HCT116 (cell line): ENCODE data around the gene ERBB4. TPM values are rescaled to one million over a fixed set of nuclear protein-coding genes. Genes with fewer than 3 reads are reported as not detected.

Experiments
- ATAC-seq: fragments of 200-7000 bp; cut with Tn5 transposase; 2 replicates; pipeline ENCODE4 v1.9.1; 2020; ENCODE audit warnings: mild to moderate bottlenecking, moderate library complexity
- BruUV-seq: library from RNA; stranded (reverse); fragments of 400-500 nt; replicated peaks from 2 replicates; lab custom pipeline; 2021; lab: Mats Ljungman, UMichigan
- CTCF ChIA-PET: fragments of 300-600 bp; sonication (Branson Sonifier 250); formaldehyde crosslinking; loops from one replicate; lab custom pipeline; 2021; ENCODE audit warnings: antibody characterized with exemption; lab: Charles Lee
- POLR2A ChIA-PET: fragments of 300-600, 350-600 bp; sonication (Branson Sonifier 250); formaldehyde crosslinking; loops from one replicate; lab custom pipeline; 2021; ENCODE audit warnings: antibody characterized with exemption; lab: Charles Lee
- RAD21 ChIA-PET, 2 experiments: fragments of 300-600 bp; sonication (Branson Sonifier 250); formaldehyde crosslinking; loops; one replicate each; lab custom pipeline; 2023; ENCODE audit warnings: low total read pairs in 2 of 2; ENCODE audit not compliant: uncharacterized antibody in 2 of 2, unreplicated experiment in 2 of 2, low non-redundant PET in 1 of 2; lab: Charles Lee
- DNase-seq: peaks from one replicate; pipeline ENCODE4 v3.0.0-alpha.2; 2010; ENCODE audit warnings: low read depth, low spot score
- H2AFZ ChIP-seq: fragments of 200-600 bp; shearing (Covaris generic), sonication (generic); 2 replicates; pipeline ENCODE4 v1.6.1; 2017; ENCODE audit warnings: low read depth, mixed run types, mixed read lengths, antibody characterized with exemption, low read length; ENCODE audit not compliant: poor library complexity, severe bottlenecking
- H3K27ac ChIP-seq: 2 replicates; pipeline ENCODE4 v1.5.1; 2012; ENCODE audit warnings: low read depth, low read length
- H3K27me3 ChIP-seq: fragments of 200-600 bp; sonication (generic); 2 replicates; pipeline ENCODE4 v1.6.1; 2016; ENCODE audit warnings: mixed run types, low read length, mixed read lengths; ENCODE audit not compliant: insufficient read depth
- H3K36me3 ChIP-seq, 2 experiments: fragments of 200-500 bp in 1 of 2; fragments of 200-600 bp in 1 of 2; sonication (Bioruptor generic) in 1 of 2; sonication (generic) in 1 of 2; 2 replicates each; pipeline versions ENCODE4 v1.5.1 to v1.6.1; 2014 to 2016; ENCODE audit warnings: low read length in 2 of 2, inconsistent platforms in 1 of 2, mixed read lengths in 1 of 2, mixed run types in 1 of 2; ENCODE audit not compliant: insufficient read depth in 2 of 2, control insufficient read depth in 1 of 2
- H3K4me1 ChIP-seq, 2 experiments: fragments of 200-600 bp in 1 of 2; sonication (generic) in 1 of 2; 2 replicates each; pipeline versions ENCODE4 v1.5.1 to v1.6.1; 2012 to 2017; ENCODE audit warnings: low read length in 2 of 2, inconsistent platforms in 1 of 2, mild to moderate bottlenecking in 1 of 2, mixed read lengths in 1 of 2, mixed run types in 1 of 2, moderate library complexity in 1 of 2; ENCODE audit not compliant: insufficient read depth in 2 of 2, control insufficient read depth in 1 of 2
- H3K4me2 ChIP-seq: fragments of 200-600 bp; sonication (generic); 2 replicates; pipeline ENCODE4 v1.6.1; 2017; ENCODE audit warnings: mixed run types, low read length, mixed read lengths
- H3K4me3 ChIP-seq, 2 experiments: fragments of 200-600 bp in 1 of 2; sonication (generic) in 1 of 2; replicated peaks in 1 of 2; 2 replicates each; pipeline ENCODE4 v1.5.1; 2011 to 2016; ENCODE audit warnings: low read length in 2 of 2, control low read depth in 1 of 2, low read depth in 1 of 2, mild to moderate bottlenecking in 1 of 2, mixed read lengths in 1 of 2, mixed run types in 1 of 2
- H3K79me2 ChIP-seq: fragments of 200-600 bp; sonication (generic); 2 replicates; pipeline ENCODE4 v1.6.1; 2017; ENCODE audit warnings: mild to moderate bottlenecking, mixed run types, low read length, moderate library complexity, mixed read lengths; ENCODE audit not compliant: insufficient read depth
- H3K9ac ChIP-seq: fragments of 200-600 bp; sonication (generic); 2 replicates; pipeline ENCODE4 v1.6.1; 2016; ENCODE audit warnings: low read length, mixed read lengths
- H3K9me2 ChIP-seq: fragments of 200-600 bp; sonication (generic), shearing (Covaris generic); 2 replicates; pipeline ENCODE4 v1.6.1; 2017; ENCODE audit warnings: mixed run types, mild to moderate bottlenecking, moderate library complexity; ENCODE audit not compliant: insufficient read depth
- H3K9me3 ChIP-seq, 2 experiments: fragments of 200-500 bp in 1 of 2; fragments of 200-600 bp in 1 of 2; sonication (Bioruptor generic) in 1 of 2; sonication (generic) in 1 of 2; 2 replicates each; pipeline ENCODE4 v1.6.1; 2014 to 2017; ENCODE audit warnings: low read length in 2 of 2, mixed read lengths in 2 of 2, inconsistent platforms in 1 of 2, low read depth in 1 of 2, mild to moderate bottlenecking in 1 of 2, mixed run types in 1 of 2, moderate library complexity in 1 of 2; ENCODE audit not compliant: control insufficient read depth in 1 of 2, insufficient read depth in 1 of 2
- H4K20me1 ChIP-seq: fragments of 200-600 bp; sonication (generic), shearing (Covaris generic); 2 replicates; pipeline ENCODE4 v1.6.1; 2017; ENCODE audit warnings: mixed run types, mild to moderate bottlenecking, moderate library complexity; ENCODE audit not compliant: insufficient read depth
- EGR1 ChIP-seq: IDR thresholded peaks from 2 replicates; pipeline ENCODE4 v1.6.1; 2012; ENCODE audit warnings: low read depth
- ELF1 ChIP-seq: IDR thresholded peaks from 2 replicates; pipeline ENCODE4 v1.6.1; 2012; ENCODE audit warnings: low read depth, borderline replicate concordance
- FOSL1 ChIP-seq: IDR thresholded peaks from 2 replicates; pipeline ENCODE4 v1.6.1; 2012; ENCODE audit warnings: low read depth
- JUND ChIP-seq: IDR thresholded peaks from 2 replicates; pipeline ENCODE4 v1.6.1; 2012
- POLR2A ChIP-seq: IDR thresholded peaks from 2 replicates; pipeline ENCODE4 v1.7.0; 2011; ENCODE audit warnings: borderline replicate concordance; ENCODE audit not compliant: insufficient read depth, insufficient read length; ENCODE audit errors: extremely low read depth
- RAD21 ChIP-seq: IDR thresholded peaks from 2 replicates; pipeline ENCODE4 v1.6.1; 2012; ENCODE audit warnings: low read depth, mild to moderate bottlenecking
- SIN3A ChIP-seq: IDR thresholded peaks from 2 replicates; pipeline ENCODE4 v1.6.1; 2012; ENCODE audit warnings: low read depth
- SP1 ChIP-seq: IDR thresholded peaks from 2 replicates; pipeline ENCODE4 v1.6.1; 2012; ENCODE audit warnings: low read depth
- YY1 ChIP-seq: IDR thresholded peaks from 2 replicates; pipeline ENCODE4 v1.6.1; 2011; ENCODE audit warnings: low read length, low read depth, moderate library complexity, mild to moderate bottlenecking; ENCODE audit not compliant: insufficient replicate concordance; ENCODE audit errors: extremely low read depth
- ZNF274 ChIP-seq: fragments of 200-500 bp; sonication (Bioruptor generic); IDR thresholded peaks from 2 replicates; pipeline ENCODE4 v1.6.1; 2014; ENCODE audit warnings: mild to moderate bottlenecking, low read depth, low read length, inconsistent platforms
- intact Hi-C: fragments of 100-400 bp; cut with micrococcal nuclease; formaldehyde crosslinking; loops from 2 replicates; pipeline ENCODE4 v1.10.0; 2022
- total RNA-seq: library from RNA; stranded (reverse); gene quantifications from one replicate; pipeline ENCODE4 v1.2.1, GENCODE V29; 2021; ENCODE audit not compliant: unreplicated experiment
- TF ChIP-seq, protein P1 (sequence below), 3 experiments: fragments of 200-600 bp in 1 of 3; sonication (generic) in 1 of 3; IDR thresholded peaks in 2 of 3; conservative IDR thresholded peaks in 1 of 3; 2 replicates each; pipeline ENCODE4 v1.5.1; 2012 to 2017; ENCODE audit warnings: low read depth in 2 of 3, low read length in 2 of 3, antibody characterized with exemption in 1 of 3, borderline replicate concordance in 1 of 3, control low read depth in 1 of 3, mild to moderate bottlenecking in 1 of 3, mixed read lengths in 1 of 3, mixed run types in 1 of 3, moderate library complexity in 1 of 3; ENCODE audit not compliant: insufficient read depth in 1 of 3
- TF ChIP-seq, protein P2 (sequence below): IDR thresholded peaks from 2 replicates; pipeline ENCODE4 v1.6.1; 2012
- TF ChIP-seq, protein P3 (sequence below): IDR thresholded peaks from 2 replicates; pipeline ENCODE4 v1.6.1; 2012
- TF ChIP-seq, protein P4 (sequence below): IDR thresholded peaks from 2 replicates; pipeline ENCODE4 v1.6.1; 2012; ENCODE audit warnings: low read depth
- TF ChIP-seq, protein P5 (sequence below): IDR thresholded peaks from 2 replicates; pipeline ENCODE4 v1.6.1; 2011; ENCODE audit warnings: mild to moderate bottlenecking, low read length, moderate library complexity; ENCODE audit not compliant: insufficient replicate concordance; ENCODE audit errors: extremely low read depth

Gene ERBB4
- total RNA-seq, 1 experiment from 2014 or later = 0.10 TPM

DNA sequence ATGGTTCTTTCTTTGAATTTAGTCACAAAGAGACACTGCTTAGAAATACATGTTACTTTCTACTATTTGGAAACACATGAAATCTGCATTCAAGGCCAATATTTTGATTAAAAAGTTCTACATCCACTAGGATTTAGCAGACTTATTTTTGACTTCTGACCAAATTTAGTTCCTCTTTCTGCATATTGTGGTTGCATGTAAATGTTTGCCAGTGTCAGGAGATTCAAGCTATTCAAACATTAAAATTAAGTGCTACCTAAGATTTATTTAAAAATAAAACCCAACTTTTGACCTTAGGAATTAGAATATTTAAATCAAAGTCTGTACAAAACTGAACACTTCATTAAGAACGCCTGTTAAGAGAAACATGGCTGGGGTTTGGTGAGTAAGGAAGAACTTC is 1091.1 kb downstream of the ERBB4 start:
- H3K4me2 ChIP-seq = no peak overlapping the region
- no peaks in the 10 kb centered on the region for H3K36me3 ChIP-seq
- TF ChIP-seq, protein P1, sequence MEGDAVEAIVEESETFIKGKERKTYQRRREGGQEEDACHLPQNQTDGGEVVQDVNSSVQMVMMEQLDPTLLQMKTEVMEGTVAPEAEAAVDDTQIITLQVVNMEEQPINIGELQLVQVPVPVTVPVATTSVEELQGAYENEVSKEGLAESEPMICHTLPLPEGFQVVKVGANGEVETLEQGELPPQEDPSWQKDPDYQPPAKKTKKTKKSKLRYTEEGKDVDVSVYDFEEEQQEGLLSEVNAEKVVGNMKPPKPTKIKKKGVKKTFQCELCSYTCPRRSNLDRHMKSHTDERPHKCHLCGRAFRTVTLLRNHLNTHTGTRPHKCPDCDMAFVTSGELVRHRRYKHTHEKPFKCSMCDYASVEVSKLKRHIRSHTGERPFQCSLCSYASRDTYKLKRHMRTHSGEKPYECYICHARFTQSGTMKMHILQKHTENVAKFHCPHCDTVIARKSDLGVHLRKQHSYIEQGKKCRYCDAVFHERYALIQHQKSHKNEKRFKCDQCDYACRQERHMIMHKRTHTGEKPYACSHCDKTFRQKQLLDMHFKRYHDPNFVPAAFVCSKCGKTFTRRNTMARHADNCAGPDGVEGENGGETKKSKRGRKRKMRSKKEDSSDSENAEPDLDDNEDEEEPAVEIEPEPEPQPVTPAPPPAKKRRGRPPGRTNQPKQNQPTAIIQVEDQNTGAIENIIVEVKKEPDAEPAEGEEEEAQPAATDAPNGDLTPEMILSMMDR (IDR thresholded peaks at IDR 0.05 in 2 of 3, conservative IDR thresholded peaks at IDR 0.05 in 1 of 3; ENCODE audit: borderline replicate concordance in 1 of 3, insufficient read depth in 1 of 3, low read depth in 2 of 3, low read length in 2 of 3) = no peak
- TF ChIP-seq, protein P2, sequence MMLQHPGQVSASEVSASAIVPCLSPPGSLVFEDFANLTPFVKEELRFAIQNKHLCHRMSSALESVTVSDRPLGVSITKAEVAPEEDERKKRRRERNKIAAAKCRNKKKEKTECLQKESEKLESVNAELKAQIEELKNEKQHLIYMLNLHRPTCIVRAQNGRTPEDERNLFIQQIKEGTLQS = no peak
- no peak for TF ChIP-seq SP1
- TF ChIP-seq JUND = no peak
- TF ChIP-seq, protein P3, sequence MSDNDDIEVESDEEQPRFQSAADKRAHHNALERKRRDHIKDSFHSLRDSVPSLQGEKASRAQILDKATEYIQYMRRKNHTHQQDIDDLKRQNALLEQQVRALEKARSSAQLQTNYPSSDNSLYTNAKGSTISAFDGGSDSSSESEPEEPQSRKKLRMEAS = no peak
- TF ChIP-seq RAD21 = no peak
- no peak for TF ChIP-seq SIN3A
- TF ChIP-seq FOSL1 = no peak
- no peak for TF ChIP-seq POLR2A
- no peak for TF ChIP-seq ELF1
- no peak for TF ChIP-seq ZNF274
- TF ChIP-seq, protein P4, sequence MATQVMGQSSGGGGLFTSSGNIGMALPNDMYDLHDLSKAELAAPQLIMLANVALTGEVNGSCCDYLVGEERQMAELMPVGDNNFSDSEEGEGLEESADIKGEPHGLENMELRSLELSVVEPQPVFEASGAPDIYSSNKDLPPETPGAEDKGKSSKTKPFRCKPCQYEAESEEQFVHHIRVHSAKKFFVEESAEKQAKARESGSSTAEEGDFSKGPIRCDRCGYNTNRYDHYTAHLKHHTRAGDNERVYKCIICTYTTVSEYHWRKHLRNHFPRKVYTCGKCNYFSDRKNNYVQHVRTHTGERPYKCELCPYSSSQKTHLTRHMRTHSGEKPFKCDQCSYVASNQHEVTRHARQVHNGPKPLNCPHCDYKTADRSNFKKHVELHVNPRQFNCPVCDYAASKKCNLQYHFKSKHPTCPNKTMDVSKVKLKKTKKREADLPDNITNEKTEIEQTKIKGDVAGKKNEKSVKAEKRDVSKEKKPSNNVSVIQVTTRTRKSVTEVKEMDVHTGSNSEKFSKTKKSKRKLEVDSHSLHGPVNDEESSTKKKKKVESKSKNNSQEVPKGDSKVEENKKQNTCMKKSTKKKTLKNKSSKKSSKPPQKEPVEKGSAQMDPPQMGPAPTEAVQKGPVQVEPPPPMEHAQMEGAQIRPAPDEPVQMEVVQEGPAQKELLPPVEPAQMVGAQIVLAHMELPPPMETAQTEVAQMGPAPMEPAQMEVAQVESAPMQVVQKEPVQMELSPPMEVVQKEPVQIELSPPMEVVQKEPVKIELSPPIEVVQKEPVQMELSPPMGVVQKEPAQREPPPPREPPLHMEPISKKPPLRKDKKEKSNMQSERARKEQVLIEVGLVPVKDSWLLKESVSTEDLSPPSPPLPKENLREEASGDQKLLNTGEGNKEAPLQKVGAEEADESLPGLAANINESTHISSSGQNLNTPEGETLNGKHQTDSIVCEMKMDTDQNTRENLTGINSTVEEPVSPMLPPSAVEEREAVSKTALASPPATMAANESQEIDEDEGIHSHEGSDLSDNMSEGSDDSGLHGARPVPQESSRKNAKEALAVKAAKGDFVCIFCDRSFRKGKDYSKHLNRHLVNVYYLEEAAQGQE = no peak
- TF ChIP-seq YY1 = no peak
- TF ChIP-seq, protein P5, sequence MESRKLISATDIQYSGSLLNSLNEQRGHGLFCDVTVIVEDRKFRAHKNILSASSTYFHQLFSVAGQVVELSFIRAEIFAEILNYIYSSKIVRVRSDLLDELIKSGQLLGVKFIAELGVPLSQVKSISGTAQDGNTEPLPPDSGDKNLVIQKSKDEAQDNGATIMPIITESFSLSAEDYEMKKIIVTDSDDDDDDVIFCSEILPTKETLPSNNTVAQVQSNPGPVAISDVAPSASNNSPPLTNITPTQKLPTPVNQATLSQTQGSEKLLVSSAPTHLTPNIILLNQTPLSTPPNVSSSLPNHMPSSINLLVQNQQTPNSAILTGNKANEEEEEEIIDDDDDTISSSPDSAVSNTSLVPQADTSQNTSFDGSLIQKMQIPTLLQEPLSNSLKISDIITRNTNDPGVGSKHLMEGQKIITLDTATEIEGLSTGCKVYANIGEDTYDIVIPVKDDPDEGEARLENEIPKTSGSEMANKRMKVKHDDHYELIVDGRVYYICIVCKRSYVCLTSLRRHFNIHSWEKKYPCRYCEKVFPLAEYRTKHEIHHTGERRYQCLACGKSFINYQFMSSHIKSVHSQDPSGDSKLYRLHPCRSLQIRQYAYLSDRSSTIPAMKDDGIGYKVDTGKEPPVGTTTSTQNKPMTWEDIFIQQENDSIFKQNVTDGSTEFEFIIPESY = no peak
- TF ChIP-seq EGR1 = no peak
- no peaks in the 10 kb centered on the region for H3K79me2 ChIP-seq
- POLR2A ChIA-PET = no interaction called here
- DNase-seq (no peak), ATAC-seq (no peak)
- H2AFZ ChIP-seq = no peak overlapping the region
- no TSS peak for BruUV-seq
- no peak overlapping the region for H3K27ac ChIP-seq
- H4K20me1 ChIP-seq = no peaks in the 10 kb centered on the region
- RAD21 ChIA-PET = no interaction called here
- no peak overlapping the region for H3K4me3 ChIP-seq
- no peaks in the 10 kb centered on the region for H3K27me3 ChIP-seq
- intact Hi-C loops = no loop called here
- CTCF ChIA-PET = interaction anchor here (0.8 kb wide), 1 partner anchor 47 kb away, joined by 3 read pairs; no protein-coding TSS in a partner anchor
- no peaks in the 10 kb centered on the region for H3K4me1 ChIP-seq
- H3K9me3 ChIP-seq = no peaks in the 10 kb centered on the region
- H3K9me2 ChIP-seq = no peaks in the 10 kb centered on the region
- H3K9ac ChIP-seq = no peak overlapping the region
